ENCODE results near the gene HDAC10.

HDAC10 gene

DNA sequence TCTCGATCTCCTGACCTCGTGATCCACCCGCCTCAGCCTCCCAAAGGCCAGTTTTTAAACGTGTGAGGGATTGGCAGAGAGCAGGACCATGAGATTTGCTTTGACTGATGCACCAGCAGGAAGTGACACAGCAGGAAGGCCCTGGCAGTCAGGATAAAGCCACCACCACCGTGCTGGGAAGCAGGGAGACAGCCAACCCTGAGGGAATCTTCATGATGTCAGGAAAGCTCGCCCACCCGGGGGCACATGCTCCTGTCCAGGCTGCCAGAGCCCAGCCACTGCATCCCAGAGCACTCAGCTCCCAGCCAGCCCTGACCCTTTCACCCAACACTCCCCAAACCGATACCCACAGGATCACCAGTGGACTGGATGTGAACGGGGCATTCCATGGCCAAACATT is 12.3 kb downstream of the HDAC10 start:
- DNase-seq (ENCODE audit: low spot score) = no peak

DNA sequence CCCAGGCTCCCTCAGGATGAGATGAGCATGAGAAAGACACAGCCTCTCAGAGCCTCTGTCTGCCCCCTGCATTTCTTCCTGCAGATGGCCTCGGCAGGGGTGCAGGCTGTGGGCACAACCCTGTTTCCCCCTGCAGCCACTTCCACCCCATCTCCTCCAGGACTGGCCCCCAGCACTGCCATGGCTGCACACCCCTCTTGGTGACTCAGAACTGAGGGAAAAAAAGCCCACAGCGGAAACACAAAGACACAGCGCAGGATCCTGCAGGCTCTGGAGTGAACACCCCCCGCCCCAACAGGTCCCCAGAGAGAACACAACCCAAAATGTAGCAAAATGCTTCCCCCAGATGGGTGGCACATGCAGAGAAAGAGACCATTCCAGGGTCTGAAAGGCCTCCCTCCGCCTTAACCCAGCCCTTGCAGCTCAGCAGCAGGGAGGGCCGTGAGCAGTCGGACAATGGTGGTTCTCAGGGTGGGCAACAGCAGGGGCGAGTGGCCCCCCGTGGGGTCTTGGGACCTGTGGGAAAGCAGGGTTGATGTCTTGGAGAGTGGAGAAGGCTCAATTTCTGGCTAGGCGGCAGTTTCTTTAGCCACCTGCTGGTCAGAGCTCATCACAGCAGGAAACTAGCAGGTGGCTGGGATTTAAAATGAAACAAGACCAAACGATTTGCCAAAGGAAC is 14.2 kb downstream of the HDAC10 start:
- no peak for DNase-seq (ENCODE audit: low spot score)

GRCh38 chr22:50233223-50233622 is 17.8 kb downstream of the HDAC10 start:
- DNase-seq (ENCODE audit: low spot score) = no peak

- DNase-seq (ENCODE audit: low spot score) = no peak
These were observed 18.4 kb downstream of the HDAC10 start for GRCh38 chr22:50232481-50233151.

DNA sequence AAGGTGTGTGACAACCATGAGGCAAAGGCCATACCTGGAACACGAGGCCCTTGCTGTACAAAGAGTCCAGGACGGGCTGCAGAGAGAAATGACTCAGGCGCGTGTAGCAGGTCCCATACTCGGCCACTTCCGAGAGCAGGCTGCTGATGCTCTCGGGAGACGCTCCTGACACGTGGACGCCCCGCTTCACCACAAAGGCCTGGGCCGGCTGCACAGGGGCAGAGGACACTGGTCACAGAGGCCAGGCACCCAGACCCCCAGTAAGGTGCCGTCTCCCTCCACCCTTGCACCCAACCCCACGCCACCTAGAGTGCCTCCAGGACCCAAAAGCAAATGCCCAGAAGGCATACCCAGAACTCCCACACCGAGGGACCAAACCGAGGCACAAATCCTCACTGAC is 21.7 kb downstream of the HDAC10 start:
- DNase-seq (ENCODE audit: low spot score) = no peak

GRCh38 chr22:50228366-50228765 is 22.7 kb downstream of the HDAC10 start:
- no peak for DNase-seq (ENCODE audit: low spot score)

DNA sequence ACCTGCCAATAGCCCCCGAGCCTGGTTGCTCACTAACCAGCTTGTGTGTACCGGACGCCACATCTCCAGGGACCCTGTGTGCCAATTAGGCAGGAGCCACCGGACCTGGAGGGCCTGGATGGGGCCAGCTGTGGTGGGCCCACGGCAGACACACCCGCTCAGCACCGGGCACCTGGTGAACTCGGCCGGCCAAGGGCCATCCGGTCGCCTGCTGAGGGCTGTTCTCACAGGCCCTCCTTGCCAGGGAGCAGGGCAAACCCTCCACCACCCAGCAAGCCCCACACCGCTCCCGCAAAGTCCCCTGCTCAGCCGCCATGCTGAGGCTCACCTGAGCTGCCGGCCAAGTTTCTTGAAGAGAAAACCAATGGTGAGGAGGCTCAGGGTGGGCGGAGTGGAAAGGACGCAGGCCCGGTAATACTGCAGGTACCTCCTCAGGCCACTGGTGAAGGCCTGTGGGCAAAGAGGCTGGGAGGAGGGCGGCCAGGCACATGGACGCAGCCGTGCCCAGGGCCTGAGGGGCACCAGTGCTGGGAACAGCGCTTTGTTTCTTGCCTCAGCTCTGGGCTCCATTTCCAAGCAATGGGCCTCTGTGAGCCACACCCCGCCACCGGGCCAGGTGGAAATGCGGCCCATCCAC is 23.4 kb downstream of the HDAC10 start:
- DNase-seq (ENCODE audit: low spot score) = no peak

DNA sequence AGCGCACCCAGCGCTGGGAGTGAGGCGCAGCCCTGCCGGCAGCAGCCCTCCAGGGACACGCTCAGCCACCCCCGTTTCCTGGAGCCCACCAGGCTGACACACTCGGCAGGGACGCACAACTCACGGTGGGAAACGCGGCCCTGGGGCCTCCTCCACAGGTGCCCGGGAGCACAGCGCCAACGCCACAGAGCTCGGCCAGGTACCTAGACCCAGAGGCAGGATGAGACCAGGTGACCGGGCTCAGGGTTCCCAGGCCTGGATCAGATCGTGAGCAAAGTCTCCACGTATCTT is 24.2 kb downstream of the HDAC10 start:
- DNase-seq (ENCODE audit: low spot score) = no peak

DNA sequence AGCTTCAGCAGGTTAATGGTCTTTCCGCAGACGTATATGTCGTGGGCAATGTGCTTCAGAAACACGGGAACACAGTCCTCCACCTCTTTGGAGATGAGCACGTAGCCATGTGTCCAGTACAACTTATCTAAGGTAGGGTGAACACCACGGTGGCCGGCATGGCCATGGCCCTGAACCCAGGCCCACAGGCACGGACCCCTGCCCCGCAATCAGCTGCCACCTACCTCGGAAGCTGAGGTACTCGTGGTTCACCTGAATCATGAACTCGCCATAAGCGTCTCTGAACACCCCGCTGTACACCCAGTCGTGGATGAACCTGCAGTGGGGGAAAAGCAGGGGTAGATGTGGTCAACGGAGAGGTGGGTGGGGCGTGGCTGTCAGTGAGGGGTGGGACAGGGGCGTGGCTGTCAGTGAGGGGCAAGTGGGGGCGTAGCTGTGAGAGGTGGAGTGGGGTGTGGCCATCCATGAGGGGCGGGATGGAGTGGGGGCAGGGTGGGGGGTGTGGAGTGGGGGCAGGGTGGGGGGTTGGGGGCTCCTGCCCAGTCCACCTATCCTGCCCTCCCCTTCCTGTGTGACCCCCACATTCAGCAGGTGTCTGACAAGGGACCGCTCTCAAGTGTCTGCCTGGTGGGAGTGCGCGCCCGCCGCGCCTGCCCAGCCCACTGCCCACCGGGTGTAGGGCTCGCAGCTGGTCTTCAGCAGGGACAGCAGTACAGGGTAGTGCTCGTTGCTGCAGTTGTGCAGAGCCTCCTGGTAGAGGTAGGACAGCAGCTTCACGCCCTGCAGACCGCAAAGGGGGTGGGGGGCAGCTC is 24.8 kb downstream of the HDAC10 start:
- DNase-seq (ENCODE audit: low spot score) = no peak

DNA sequence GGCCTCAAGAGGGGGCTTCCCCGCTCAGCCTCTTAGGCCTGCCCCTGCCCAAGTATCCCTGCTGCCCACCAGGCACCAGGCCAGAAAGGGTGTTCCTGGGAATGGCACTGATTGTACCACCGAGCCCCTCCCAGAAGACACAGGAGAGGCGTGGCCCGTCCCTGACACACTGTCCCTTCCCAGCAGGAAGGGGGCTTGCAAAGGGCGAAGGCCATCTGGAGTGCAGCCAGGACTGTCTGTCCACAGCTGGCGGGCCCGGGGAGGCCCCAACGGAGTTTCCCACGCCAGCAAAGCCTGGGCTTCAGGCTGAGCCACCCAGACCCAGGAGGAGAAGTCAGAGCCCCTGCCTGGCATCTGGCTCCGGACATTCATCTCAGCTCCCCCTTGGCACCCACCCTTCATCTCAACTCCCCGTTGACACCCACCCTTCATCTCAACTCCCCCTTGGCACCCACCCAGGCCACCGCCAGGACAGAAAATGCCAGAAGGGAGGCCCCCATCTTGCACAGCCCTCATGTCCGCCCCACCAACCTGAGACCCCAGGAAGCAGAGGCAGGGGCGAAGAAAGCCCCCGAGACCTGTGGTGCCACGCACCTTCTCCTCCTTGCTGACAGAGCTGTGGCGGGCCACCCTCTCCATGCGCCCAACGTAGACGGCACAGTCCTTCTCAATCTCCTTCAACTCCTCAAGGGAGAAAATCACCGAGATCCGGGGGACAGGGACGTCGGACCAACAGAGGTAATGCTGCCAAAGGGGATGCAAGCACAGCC is 25.7 kb downstream of the HDAC10 start:
- no peak for DNase-seq (ENCODE audit: low spot score)

DNA sequence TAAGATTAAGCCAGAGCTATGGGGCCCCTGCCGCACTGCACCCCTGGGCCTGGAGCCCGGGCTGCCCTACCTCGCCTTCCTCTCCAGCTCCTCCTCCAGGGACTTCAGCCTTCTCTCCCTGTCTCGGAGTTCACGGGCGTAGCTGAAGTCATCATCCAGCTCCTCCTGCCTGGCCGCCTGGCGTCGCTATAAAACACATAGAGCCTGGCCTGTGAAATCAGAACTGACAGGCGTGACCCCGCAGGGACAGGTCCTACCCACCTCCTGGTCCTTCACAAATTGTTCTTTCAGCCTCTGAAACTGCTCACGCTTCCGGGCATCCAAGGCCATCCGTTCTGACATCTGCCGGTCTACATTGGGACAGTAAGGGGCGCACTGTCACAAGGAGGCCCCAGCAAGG is 27.0 kb downstream of the HDAC10 start:
- DNase-seq (ENCODE audit: low spot score) = no peak

DNA sequence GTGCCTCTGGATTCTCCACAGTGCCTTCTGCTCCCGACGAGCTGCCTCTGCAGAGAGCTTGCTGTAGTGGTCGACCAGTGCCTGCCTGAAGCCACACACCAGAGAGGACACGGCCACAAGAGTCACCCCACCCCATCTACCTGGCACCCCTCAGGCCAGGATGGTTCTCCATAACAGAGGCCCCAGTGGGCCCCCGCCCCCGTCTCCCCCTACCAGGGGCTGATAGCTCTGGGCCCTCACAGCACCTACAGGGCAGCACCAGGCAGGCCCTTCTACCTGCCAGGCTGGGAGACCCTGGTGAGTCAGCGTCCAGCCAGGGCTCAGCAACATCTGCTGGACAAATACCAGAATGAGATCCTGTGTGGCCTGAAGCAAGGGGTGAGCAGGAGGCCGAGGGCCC is 28.6 kb downstream of the HDAC10 start:
- no peak for DNase-seq (ENCODE audit: low spot score)

DNA sequence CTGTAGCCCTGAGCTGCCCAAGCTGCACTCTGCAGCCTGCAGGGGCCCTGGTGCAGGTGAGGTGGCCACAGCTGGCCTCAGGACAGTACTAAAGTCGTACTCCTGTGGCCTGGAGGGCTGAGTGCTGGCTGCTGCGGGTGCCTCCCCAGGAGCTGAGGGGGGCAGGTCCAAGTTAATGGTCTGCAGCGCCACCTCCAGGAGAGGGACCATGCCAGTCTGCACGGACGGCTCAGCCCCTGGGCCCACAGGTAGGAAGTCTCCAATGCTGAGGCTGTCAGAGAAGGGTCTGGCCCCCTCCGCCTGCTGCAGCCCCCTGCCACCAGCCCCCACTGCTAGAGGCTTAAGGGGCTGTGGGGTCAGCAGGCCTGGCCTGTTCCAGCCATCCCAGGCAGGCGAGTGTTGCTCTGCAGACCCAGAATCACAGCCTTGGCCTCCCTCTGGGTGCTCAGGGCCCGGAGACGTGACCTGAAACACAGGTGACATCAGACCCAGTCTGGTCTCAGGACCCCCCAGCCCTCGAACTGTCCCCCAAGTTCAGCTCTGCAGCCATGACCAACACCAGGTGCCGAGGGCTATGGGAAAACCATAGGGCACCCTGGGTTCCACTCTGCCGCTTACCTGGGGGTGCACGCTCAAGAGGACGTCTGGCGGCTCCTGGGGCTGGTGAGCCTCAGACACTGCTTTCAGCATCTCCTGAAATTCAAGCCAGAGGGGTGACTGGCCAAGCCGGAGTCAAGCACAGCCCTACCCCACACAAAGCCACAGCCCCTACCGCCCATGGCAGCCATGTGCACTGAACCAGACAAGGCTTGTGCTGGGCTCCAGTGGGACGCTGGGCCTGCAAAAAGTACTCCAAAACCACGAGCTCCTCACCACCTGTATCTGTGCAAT is 29.4 kb downstream of the HDAC10 start:
- DNase-seq (ENCODE audit: low spot score) = no peak

GRCh38 chr22:50220603-50221409 is 30.3 kb downstream of the HDAC10 start:
- no peak for DNase-seq (ENCODE audit: low spot score)

GRCh38 chr22:50219800-50220602 is 31.1 kb downstream of the HDAC10 start:
- no peak for DNase-seq (ENCODE audit: low spot score)

GRCh38 chr22:50218996-50219727 is 31.9 kb downstream of the HDAC10 start:
- DNase-seq (ENCODE audit: low spot score) = no peak

GRCh38 chr22:50218153-50218995 is 32.7 kb downstream of the HDAC10 start:
- no peak for DNase-seq (ENCODE audit: low spot score)
